Stromal cell of bone marrow (primary cell): ENCODE results near the gene CYLD.

ENCODE experiments used
- DNase-seq: peaks from one replicate; pipeline ENCODE4 v3.0.0-alpha.2; 2012; ENCODE audit warnings: low read depth

CYLD gene

DNA sequence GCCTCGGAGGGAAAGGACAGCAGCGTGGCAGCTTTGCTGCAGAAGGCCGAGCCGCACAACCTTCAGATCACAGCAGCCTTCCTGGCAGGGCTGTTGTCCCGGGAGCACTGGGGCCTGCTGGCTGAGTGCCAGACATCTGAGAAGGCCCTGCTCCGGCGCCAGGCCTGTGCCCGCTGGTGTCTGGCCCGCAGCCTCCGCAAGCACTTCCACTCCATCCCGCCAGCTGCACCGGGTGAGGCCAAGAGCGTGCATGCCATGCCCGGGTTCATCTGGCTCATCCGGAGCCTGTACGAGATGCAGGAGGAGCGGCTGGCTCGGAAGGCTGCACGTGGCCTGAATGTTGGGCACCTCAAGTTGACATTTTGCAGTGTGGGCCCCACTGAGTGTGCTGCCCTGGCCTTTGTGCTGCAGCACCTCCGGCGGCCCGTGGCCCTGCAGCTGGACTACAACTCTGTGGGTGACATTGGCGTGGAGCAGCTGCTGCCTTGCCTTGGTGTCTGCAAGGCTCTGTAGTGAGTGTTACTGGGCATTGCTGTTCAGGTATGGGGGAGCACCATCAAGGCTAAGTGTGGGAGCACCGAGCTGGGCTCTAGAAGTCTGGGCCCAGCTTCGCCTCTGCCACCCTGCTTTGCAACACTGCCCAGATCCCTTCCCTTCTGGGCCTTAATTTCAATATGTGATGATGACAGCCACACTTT lies 29.9 kb upstream of the CYLD start:
- DNase-seq: no peak

DNA sequence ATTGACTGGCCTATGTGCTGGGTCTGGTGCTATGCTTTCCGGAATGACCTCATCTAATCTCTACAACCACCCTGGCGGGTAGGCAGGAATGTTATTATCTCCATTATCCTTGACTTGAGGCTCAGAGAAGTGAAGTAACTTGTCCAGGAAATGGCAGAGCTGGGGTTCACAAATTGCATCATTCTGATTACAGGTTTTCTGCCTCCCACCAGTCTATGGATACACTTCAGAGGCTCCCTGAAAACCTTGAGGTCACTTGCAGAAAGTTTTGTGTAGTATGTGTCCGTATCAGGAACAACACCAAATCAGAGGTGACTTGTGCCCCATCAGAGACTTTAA lies 29.4 kb upstream of the CYLD start:
- no peak for DNase-seq

DNA sequence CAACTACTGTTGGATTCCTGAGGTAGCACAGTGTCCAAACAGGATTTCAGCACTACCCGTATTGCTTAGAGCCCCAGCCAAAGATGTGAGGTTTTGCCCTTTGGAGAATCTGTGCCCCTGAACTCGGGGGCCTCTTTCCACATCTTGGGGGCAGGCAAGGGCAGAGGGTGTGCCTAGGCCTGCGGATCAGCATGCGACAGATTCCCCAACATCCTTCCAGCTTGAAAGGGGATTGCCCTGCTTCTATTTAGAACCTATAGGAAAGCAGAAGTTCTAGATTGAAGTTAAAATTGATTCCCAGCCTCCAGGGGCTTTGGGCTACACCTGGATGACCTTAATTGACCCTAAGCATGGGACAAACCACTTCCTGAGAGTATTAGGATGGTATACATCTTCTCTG lies 28.9 kb upstream of the CYLD start:
- DNase-seq: no peak

DNA sequence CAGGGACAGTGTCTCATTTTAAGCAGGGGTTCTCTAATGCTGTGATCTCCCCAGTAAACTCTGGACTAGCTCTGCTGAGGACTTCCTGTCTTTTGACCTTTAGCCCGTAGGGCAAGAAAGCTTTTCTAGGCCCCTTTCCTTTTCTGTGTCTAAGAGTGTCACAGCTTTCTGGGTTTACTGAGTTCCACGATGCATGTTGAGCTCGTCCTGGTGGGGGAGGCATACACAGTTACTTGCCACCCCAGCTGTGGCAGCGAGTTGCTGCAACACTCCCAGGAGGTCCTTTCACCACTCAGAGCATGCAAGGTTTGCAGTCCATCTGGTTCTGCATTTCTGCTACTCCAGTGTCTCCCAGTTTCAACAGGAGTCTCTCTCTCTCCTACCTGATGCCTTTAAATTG lies 24.8 kb upstream of the CYLD start:
- no peak for DNase-seq

DNA sequence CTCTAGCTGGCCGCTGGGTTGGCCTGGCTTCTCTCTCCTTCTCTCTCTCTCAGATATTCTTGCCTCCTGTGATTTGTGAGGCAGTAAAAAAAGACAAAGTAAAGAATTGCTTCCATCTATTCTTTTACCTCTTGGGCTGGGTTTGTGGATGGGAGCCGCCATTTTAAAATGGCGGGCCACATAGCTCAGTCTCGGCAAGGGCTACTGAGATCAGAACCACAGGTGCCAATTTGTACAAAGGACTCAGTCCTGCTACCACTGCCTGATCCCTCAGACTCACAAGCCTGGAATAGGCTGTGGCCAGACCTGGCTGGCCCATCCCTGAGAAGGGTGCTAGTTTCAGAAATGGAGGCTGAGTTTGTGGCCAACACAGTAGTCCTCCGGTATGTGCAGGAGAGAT lies 24.4 kb upstream of the CYLD start:
- no peak for DNase-seq

DNA sequence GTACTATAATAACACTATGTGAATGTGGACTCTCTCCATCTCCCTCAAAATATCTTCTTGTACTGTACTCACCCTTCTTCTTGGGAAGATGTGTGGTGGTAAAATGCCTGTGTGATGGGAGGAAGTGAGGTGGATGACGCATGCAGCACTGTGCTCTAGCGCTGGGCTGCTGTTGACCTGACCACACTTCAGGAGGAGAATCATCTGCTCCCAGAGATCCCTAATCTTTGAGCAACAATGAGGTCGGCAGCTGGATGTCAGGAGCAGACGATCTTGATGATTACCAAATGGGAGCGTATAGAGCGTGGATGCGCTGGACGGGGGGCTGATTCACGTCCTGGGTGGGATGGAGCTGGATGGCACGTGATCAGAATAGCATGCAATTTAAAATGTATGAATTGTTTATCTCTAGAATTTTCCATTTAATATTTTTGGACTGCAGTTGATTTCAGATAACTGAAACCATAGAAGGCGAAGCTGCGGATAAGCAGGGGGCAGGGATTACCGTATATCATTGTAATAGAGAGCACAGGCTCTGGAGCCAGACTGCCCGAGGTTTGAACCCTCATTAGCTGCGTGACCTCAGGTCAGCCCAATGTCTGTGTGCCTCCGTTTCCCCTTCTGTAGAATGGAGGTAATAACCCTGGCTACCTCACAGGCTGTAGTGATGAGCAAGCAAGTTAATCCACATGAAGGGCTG lies 23.7 kb upstream of the CYLD start:
- DNase-seq: no peak

DNA sequence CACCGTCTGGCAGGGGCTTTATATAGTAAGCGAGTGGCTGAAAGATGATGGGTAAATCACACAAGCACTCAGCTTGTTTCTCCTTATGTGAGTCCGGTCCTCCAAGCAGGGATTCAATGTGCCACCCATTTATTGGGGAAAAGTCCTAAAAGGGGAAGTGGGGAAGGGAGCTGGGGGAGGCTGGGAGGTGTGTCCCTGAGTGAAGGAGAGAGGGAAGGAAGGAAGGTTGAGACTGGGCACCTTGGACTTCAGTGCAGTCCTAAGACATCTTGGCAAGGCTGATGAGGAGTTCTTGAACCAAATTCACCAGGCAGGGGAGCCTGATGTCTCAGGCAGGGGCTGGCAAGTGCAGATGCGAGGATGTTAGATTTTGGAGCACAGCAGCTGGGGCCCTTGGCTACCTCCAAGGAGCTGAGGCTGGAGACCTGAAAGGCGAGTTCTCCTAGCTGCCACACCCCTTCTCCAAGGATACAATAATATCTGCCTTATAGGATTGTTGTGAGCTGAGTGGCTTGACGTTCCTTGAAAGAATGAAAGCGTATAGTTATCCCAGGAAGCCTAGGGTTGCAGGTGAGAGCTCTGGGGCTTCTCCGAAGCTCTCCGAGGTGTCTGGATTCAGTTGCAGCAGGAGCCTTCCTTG lies 23.0 kb upstream of the CYLD start:
- no peak for DNase-seq

DNA sequence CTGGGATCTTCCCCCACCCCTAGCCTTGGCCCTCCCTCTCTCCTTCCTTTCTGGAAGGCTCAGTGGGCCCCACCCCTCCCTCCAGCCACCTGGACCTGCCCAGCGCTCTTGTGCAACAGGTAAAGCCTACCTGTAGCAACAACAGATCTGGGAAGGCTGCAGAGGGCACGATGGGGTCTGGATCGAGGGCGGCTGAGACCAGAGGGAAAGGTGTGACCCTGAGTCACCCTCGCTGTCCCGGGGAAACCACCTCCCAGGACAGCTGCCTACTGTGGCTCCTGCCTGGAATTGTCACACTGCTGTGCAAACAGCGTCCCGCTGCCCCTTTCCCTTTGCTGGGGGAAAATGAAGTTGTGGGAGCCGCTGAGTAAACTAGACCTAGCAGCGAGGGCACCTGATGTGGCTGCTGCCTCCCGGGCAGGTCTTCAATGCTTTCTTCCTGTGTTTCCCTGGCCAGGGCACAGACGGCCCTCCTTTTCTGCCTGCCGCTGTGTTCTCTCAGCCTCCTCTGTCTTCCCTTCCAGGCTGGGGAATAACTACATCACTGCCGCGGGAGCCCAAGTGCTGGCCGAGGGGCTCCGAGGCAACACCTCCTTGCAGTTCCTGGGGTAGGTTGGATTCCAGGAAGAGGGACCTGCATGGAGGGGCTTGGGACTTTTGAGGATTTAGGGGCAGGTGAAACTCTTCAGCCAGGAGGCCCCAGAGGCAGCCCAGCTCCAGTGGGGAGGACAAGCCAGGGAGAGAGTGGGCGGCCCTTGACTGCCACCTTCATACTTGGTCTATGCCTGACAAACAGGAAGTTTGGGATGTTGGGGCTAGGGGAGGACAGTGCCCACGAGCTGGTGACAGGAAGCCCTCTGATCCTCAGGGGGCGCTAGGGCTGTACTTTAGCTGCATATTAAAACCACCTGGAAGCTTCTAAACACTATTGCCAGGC lies 22.2 kb upstream of the CYLD start:
- no peak for DNase-seq

DNA sequence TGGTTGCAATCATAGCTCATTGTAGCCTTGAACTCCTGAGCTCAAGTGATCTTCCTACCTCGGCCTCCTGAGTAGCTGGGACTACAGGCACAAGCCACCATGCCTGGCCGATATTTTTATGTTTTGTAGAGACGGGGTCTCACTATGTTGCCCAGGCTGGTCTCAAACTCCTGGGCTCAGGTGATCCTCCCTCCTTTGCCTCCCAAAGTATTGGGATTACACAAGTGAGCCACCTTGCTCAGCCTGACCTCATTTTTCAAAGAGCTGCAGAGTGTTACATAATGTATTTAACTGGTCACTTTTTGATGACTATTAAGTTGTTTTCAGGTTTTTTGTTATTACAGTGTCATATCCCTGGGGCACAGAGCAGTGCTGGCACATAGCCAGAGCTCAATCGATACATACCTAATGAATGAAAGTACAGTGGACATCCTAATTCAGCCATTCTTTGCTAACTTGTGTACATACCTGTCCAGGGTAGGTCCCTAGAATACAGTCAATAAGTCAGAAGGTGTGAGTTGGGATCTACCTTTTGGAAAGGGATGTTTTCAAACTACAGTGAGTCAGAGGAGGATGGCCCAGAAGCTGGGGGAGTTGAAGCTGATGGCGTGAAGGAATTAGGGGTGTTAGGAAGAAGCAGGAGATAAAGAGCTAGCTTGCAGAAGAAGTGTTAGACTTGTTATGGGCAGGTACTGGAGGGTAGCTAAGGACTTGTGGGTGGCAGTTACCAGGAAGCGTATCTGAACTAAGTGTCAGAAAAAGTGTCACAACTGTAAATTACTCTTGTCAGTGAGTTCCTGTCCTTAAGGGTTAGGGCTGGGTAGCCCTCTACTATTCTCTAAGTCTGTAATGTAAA lies 20.1 kb upstream of the CYLD start:
- DNase-seq: no peak

DNA sequence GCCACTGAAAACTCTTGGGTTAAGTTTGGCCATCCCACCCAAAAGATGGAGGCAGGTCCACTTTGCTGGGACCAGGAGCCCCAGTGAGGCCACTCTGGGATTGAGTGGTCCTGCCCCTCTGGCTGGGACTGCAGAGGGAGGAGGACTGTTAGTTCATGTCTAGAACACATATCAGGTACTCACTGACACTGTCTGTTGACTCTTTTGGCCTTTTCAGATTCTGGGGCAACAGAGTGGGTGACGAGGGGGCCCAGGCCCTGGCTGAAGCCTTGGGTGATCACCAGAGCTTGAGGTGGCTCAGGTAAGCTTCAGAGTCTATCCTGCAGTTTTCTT lies 19.5 kb upstream of the CYLD start:
- no peak for DNase-seq

DNA sequence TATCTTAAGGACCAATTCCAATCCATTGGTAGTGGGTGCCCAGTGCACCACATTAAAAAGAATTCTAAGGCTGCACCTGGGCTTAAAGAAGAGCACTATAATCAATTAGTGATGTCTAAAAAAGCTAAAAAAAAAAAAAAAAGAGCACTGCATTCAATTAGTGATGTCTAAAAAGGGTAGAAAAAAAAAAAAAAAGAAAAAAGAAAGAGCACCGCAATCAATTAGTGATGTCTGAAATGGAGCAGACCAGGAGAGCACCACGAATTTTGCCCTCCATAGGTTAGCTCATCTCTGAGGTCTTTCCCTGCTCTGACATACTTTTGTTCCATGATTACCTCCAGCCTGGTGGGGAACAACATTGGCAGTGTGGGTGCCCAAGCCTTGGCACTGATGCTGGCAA lies 18.9 kb upstream of the CYLD start:
- DNase-seq: no peak

DNA sequence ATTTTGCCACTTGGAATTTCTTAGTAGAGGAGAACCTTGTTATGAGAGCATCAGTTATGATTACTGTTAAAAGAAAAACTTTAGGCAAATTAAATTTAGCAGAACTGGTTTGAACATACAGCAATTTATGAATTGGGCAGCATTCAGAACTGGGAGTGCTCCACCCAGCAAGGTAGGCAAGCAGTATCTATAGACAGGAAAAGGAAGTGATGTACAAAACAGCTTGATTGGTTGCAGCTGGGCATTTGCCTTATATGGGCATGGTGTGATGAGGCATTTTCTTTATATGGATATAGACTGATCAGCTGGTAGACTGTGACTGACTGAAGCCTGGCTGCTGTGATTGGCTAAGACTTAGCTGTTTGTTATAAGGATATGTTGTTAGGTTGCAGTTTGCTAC lies 17.6 kb upstream of the CYLD start:
- DNase-seq: no peak

DNA sequence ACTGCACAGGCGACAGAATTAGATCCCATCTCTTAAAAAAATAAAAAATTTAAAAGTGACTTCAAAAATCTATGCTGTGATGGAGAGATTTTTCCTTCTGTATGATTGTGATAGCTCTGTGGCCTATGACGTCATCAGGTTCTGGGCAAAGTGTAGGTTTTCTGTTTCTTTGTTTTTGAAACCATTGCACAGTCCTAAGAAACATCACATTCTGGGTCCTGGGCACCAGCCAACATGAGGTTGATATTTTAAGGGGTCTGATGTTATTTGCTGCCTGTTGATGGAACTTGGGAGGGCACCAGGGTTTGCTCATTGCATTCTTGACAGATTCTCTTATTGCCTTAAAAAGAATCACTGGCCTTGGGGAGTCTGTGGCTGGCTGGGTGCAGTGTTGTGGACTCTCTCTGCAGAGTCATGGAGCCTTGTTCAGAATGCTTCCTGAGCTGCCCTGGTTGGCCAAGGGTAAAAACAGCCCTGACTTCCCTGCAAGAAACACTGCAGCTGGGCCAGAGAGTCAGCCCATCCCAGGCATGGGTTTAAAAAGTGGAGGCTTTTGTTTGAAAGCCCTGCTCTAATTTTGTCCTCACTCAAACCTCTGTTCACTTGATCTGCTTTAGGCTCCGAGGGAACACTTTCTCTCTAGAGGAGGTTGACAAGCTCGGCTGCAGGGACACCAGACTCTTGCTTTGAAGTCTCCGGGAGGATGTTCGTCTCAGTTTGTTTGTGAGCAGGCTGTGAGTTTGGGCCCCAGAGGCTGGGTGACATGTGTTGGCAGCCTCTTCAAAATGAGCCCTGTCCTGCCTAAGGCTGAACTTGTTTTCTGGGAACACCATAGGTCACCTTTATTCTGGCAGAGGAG lies 10.5 kb upstream of the CYLD start:
- no peak for DNase-seq

DNA sequence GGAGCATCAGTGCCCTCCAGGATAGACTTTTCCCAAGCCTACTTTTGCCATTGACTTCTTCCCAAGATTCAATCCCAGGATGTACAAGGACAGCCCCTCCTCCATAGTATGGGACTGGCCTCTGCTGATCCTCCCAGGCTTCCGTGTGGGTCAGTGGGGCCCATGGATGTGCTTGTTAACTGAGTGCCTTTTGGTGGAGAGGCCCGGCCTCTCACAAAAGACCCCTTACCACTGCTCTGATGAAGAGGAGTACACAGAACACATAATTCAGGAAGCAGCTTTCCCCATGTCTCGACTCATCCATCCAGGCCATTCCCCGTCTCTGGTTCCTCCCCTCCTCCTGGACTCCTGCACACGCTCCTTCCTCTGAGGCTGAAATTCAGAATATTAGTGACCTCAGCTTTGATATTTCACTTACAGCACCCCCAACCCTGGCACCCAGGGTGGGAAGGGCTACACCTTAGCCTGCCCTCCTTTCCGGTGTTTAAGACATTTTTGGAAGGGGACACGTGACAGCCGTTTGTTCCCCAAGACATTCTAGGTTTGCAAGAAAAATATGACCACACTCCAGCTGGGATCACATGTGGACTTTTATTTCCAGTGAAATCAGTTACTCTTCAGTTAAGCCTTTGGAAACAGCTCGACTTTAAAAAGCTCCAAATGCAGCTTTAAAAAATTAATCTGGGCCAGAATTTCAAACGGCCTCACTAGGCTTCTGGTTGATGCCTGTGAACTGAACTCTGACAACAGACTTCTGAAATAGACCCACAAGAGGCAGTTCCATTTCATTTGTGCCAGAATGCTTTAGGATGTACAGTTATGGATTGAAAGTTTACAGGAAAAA lies 9.7 kb upstream of the CYLD start:
- no peak for DNase-seq

DNA sequence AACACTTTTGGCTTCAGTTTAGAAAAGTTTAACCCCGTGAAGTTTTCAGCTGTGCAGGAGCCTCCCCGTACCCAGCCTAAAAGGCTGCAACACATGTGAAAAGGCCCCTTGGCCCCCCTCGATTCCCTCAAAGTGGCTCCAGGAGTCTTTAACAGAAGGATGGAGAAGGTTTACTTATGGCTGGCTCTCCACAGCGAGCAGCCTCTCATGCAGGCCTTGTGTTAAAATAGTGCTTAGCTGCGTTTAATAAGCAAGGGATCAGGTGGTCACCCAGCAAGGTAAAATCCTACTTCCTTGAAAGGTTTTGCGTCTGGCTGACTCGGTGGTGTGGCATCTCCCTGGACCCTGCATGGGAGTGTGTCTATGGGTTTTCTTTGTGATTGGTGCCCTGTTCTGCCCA lies 8.4 kb upstream of the CYLD start:
- DNase-seq: no peak

DNA sequence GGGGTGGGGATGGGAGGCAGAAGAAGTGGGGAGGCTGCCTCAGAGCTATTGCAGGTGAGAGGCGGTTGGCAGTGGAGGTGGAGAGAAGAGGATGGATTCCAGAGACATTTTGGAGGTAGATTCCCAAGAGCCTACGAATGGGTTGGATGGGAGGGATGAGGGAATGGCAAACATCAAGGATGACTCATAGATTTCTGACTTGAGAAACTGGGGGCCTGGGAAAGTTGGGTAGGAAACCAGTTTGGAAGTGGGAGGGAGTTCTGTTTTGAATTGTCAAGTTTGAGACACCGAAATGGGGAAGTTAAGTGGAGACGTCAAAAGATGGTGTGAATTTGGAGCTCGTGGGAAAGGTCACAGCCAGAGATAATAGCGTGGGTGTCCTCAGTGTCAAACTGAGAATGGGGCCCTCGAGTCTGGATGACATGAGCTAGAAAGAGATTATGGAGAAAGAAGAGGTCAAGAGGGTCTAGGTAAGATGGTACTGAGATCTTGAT lies 6.2 kb upstream of the CYLD start:
- DNase-seq: no peak

DNA sequence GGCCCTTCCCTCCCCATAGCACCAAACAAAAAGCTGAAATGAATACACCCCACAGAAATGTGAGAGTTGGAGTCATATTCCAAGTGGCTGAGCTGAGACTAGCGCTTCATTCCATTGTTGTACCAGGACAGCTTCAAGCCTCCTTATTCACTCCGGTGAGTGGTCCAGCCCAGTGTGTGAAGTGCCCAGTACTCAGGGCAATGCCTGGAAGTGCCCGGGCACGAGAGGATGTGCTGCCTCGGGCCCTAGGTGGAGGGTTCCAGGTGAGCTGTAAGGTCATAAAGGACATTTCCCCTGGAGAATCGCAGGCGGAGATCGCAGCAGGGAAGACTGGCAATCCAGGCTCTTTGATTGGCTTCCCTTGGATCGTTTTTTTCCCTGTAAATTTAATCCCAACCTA lies 5.4 kb upstream of the CYLD start:
- no peak for DNase-seq

DNA sequence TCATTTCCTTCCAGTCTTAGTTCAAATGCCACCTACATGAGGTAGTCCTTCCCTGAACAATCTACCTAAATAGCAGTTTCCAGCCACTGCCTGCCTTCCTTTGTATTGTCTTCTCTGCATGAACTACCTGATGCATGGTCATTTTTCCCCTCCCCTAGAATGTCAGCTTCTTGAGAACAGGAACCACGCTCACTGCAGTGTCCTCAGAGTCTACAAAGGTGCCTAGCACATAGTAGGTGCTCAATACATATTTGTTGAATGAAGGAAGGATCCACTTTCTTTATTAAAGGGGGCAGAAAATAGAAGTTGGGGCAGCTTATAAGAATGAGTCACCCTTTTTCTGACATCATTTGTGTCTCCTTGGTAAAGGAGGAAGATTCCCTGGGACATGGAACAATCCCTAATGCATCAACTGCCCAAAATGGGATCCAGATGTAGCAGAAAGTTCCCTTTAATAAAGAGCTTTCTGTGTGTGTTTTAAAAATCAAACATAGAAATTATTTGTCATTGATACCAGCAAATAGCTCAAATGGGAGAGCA lies 4.4 kb upstream of the CYLD start:
- DNase-seq: no peak

DNA sequence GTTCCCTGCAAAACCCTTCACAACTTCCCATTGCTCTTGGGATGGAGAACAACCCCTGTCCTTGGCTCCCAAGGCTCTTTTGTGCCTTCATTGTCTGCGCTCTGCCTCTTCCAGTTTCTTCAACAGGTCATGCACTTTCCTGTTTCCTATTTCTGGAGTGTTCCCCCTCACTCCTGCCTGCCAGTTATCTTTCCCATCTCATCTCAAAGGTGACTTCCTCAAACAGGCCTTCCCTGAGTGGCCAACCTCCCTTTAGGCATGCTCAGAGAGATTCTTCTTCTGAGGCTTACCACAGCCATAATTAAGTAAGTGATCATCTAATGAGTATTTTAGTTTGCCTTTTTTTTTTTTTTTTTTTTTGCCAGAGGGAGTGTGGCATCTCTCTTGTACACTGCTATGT lies 2.9 kb upstream of the CYLD start:
- no peak for DNase-seq
